Activated naive CD4-positive, alpha-beta T cell treated with anti-CD3 and anti-CD28 coated beads, Interleukin-2, amount 50 U/mL, for 24 hours (primary cell): ENCODE data around the gene DACT2.
"Not testable (repeated sequence)": the region's sequence is repeated elsewhere in the genome, so short reads cannot be mapped to it uniquely, and the experiment has no call there.

Experiments
- H3K27ac Mint-ChIP-seq: one replicate; pipeline ENCODE4 v1.8.0; 2021; ENCODE audit warnings: mild to moderate bottlenecking, mixed read lengths
- H3K27me3 Mint-ChIP-seq: one replicate; pipeline ENCODE4 v1.8.0; 2021; ENCODE audit warnings: mixed read lengths
- H3K36me3 Mint-ChIP-seq: one replicate; pipeline ENCODE4 v1.8.0; 2021; ENCODE audit warnings: mixed read lengths
- H3K4me1 Mint-ChIP-seq: one replicate; pipeline ENCODE4 v1.8.0; 2021; ENCODE audit warnings: mixed read lengths
- H3K4me3 Mint-ChIP-seq: one replicate; pipeline ENCODE4 v1.8.0; 2021; ENCODE audit warnings: mild to moderate bottlenecking, mixed read lengths
- H3K9me3 Mint-ChIP-seq: one replicate; pipeline ENCODE4 v1.8.0; 2021; ENCODE audit warnings: mixed read lengths

Gene DACT2

DNA sequence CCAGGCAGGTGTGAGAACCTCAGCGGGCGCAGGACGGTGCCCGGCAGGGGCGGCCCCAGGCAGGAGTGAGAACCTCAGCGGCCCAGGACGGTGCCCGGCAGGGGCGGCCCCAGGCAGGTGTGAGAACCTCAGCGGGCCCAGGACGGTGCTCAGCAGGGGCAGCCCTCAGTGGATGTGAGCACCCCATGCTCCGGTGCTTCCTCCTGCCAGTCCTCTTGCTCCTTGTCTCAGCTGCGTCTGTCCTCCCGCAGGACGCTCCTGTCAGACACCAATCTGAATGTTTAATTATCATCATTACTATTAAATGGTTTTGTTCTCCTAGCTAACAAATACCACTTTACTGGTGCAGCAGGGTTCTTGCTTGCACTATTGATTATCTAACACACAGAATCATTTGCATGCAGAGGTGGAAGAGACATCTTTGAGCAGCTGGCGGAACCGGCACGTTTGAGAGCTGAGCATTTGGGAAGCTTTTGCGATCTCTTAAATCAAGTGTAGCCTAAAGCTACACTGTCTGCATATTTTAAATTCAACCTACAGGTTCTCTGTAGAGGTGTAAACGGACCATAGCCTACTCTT lies 39.4 kb upstream of the DACT2 start:
- Mint-ChIP-seq H3K9me3 (peaks cover 6% of the 10 kb centered on the region), H3K27ac (no peak overlapping the region), H3K4me1 (no peaks in the 10 kb centered on the region), H3K27me3 (peaks cover 3% of the 10 kb centered on the region), H3K36me3 (no peaks in the 10 kb centered on the region), H3K4me3 (no peak overlapping the region)

- not testable (repeated sequence) for H3K9me3 Mint-ChIP-seq, H3K36me3 Mint-ChIP-seq
Measured at GRCh38 chr6:168356872-168357271, 37.3 kb upstream of the DACT2 start.

GRCh38 chr6:168355716-168356522 lies 36.3 kb upstream of the DACT2 start:
- no peaks in the 10 kb centered on the region for H3K36me3 Mint-ChIP-seq
- no peaks in the 10 kb centered on the region for H3K4me1 Mint-ChIP-seq
- H3K4me3 Mint-ChIP-seq: no peak overlapping the region
- H3K27ac Mint-ChIP-seq: no peak overlapping the region
- H3K27me3 Mint-ChIP-seq: peaks cover 2% of the 10 kb centered on the region
- no peaks in the 10 kb centered on the region for H3K9me3 Mint-ChIP-seq

More at GRCh38 chr6:168356872-168357271, 37.3 kb upstream of the DACT2 start:
- H3K27me3 Mint-ChIP-seq, H3K4me1 Mint-ChIP-seq, H3K4me3 Mint-ChIP-seq, H3K27ac Mint-ChIP-seq: not testable (repeated sequence)

DNA sequence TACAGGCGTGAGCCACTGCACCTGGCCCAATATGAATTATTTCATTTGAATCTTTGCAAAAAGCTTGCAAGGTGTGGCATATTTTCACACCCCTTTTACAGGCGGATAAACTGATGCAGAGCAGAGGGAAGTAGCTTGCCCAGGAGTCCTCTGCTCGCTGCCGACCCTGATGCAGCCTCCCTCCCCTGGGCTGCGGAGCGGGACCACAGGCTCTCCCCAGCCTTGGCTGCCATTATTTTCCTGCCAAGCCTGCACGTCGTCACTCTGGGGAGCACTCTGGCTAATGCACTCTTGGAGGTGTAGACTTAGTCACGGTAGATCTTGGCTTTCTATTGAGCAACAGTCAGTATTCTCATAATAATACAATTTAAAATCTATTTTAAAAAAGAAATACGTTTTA lies 34.8 kb upstream of the DACT2 start:
- H3K27me3 Mint-ChIP-seq: peaks cover 7% of the 10 kb centered on the region
- H3K4me1 Mint-ChIP-seq: no peaks in the 10 kb centered on the region
- H3K27ac Mint-ChIP-seq: no peak overlapping the region
- H3K36me3 Mint-ChIP-seq: no peaks in the 10 kb centered on the region
- H3K4me3 Mint-ChIP-seq: no peak overlapping the region
- H3K9me3 Mint-ChIP-seq: no peaks in the 10 kb centered on the region

DNA sequence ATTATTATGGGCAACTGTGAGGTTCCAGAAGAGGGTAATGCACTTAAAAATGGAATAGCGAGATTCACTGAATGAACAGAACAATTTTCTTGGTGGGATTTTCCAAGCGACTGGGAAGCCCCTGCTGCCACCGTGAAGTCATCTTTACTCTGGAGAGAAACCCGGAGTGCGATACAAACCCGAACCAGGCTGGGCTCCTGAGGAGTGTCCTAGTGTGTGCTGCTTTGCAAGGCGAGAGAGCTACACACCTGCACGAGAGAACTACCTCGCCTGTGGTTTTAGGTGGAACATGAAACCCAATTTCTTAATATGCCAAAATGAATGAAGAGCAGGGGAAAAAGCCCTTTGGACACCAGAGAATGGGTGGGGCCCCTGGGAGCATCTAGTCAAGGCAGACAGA lies 33.5 kb upstream of the DACT2 start:
- Mint-ChIP-seq H3K9me3 (no peaks in the 10 kb centered on the region), H3K4me3 (no peak overlapping the region), H3K27me3 (peaks cover 7% of the 10 kb centered on the region), H3K27ac (peak overlapping the region; percentile 55), H3K4me1 (no peaks in the 10 kb centered on the region), H3K36me3 (no peaks in the 10 kb centered on the region)

DNA sequence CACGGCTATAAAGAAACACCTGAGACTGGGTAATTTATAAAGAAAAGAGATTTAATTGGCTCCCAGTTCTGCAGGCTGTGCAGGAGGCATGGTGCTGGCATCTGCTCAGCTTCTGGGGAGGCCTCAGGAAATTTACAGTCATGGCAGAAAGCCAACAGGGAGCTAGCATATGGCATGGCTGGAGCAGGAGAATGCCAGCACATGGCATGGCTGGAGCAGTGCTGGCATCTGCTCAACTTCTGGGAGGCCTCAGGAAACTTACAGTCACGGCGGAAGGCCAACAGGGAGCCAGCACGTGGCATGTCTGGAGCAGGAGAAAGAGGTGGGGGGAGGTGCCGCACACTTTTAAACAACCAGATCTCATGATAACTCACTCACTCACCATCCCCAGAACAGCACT lies 32.5 kb upstream of the DACT2 start:
- H3K4me1 Mint-ChIP-seq: no peaks in the 10 kb centered on the region

DNA sequence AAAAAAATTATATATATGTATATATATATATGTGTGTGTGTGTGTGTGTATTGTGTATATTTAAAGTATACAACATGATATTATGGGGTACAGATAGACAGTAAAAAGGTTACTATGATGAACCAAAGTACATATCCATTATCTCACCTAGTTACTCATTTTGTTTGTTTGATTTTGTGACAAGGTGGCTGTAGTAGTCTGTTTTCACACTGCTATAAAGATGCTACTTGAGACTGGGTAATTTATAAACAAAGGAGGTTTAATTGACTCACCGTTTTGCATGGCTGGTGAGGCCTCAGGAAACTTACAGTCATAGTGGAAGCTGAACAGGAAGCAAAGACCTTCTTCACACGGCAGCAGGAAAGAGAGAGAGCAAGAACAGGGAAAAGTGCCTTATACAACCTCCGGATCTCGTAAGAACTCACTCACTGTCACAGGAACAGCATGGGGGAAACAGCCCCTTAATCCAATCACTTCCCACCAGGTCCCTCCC lies 30.2 kb upstream of the DACT2 start:
- Mint-ChIP-seq H3K4me3 (no peak overlapping the region), H3K4me1 (no peaks in the 10 kb centered on the region), H3K9me3 (no peaks in the 10 kb centered on the region), H3K27me3 (peaks cover 11% of the 10 kb centered on the region), H3K36me3 (no peaks in the 10 kb centered on the region), H3K27ac (no peak overlapping the region)

More for the DNA sequence above, 32.5 kb upstream of the DACT2 start:
- Mint-ChIP-seq H3K36me3 (no peaks in the 10 kb centered on the region), H3K27me3 (peaks cover 7% of the 10 kb centered on the region), H3K9me3 (no peaks in the 10 kb centered on the region), H3K27ac (no peak overlapping the region), H3K4me3 (no peak overlapping the region)

DNA sequence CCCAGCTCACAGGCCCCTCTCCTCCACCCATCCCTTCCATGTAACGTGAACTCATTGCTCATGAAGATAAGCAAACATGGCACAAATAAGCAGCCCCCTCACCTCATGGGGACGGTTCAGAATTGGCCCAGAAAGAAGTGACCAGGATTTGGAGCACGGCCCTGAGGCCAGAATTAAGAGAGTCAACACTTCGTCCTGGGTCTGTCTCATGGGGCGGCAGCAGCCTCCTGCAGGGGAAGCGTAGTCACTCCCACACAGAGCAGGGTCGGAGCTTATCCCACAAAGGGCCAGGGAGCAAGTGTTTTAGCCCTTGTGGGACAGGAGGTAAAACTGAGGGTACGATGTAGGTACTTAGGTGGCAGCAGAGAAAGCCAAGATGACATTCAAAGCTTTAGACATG lies 28.6 kb upstream of the DACT2 start:
- H3K4me1 Mint-ChIP-seq: no peaks in the 10 kb centered on the region
- H3K27ac Mint-ChIP-seq: no peak overlapping the region
- peaks cover 13% of the 10 kb centered on the region for H3K27me3 Mint-ChIP-seq
- no peaks in the 10 kb centered on the region for H3K9me3 Mint-ChIP-seq
- no peak overlapping the region for H3K4me3 Mint-ChIP-seq
- no peaks in the 10 kb centered on the region for H3K36me3 Mint-ChIP-seq

DNA sequence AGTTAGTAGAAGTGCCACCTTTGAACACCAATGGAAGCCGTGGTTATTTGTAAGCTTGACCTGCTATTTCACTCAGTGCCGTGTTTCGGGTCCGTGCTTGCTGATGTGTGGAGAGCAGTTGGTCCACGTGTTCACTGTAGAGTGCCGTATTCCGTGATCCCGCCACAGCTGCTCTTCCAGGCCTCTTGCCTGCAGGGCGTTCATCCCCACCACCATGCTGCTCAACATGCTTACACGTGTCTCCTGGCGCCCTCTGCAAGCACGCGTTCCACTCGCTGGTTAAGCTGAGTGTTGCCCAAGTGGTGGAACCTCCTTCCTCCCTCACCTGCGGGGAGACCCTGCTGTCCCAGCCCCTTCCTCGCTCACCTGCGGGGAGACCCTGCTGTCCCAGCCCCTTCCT lies 28.0 kb upstream of the DACT2 start:
- Mint-ChIP-seq H3K4me1 (no peaks in the 10 kb centered on the region), H3K27ac (no peak overlapping the region), H3K4me3 (no peak overlapping the region)

GRCh38 chr6:168347053-168347452 lies 27.5 kb upstream of the DACT2 start:
- no peak overlapping the region for H3K27ac Mint-ChIP-seq
- H3K4me1 Mint-ChIP-seq: no peaks in the 10 kb centered on the region
- H3K27me3 Mint-ChIP-seq: peaks cover 13% of the 10 kb centered on the region
- no peak overlapping the region for H3K4me3 Mint-ChIP-seq
- H3K36me3 Mint-ChIP-seq: no peaks in the 10 kb centered on the region
- H3K9me3 Mint-ChIP-seq: no peaks in the 10 kb centered on the region

More for the DNA sequence above, 28.0 kb upstream of the DACT2 start:
- Mint-ChIP-seq H3K36me3 (no peaks in the 10 kb centered on the region), H3K9me3 (no peaks in the 10 kb centered on the region), H3K27me3 (peaks cover 13% of the 10 kb centered on the region)

DNA sequence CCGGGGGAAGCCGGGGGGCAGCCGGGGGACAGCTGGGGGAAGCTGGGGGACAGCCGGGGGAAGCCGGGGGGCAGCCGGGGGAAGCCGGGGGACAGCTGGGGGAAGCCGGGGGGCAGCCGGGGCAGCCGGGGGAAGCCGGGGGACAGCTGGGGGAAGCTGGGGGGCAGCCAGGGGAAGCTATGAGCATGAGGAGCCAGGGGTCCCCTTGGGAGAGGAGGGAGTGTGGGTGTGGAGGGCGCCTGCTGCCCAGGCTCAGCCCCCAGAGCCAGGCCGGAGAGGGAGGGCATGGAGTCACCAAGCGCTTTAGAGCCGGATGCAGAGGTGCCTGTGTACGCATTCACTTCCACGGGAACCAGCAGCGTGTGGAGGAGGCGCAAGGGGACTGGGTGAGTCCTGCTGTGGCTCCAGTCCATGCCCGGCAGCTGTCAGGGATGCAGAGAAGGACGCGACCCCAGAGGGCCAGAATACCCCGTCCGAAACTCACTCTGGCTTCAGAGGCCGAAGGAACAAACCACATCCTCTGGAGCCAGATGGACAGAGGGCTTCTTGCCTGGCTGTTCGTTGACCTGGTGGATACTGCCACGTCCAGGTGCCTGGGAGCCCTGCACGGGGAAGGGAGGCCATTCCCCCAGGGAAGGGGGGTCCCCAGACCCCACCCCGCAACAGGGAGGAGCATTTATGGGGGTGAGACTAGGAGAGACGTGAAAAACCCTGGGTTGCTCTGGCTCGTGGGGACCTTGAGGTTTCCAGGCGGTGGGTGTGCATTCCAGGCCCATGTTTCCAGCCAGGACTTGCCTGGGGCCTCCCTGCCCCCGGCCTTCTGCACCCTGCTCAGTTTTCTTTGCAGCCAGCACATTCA lies 26.5 kb upstream of the DACT2 start:
- Mint-ChIP-seq H3K27me3 (peaks cover 13% of the 10 kb centered on the region), H3K36me3 (no peaks in the 10 kb centered on the region), H3K4me1 (no peaks in the 10 kb centered on the region), H3K9me3 (no peaks in the 10 kb centered on the region), H3K4me3 (no peak overlapping the region), H3K27ac (no peak overlapping the region)

GRCh38 chr6:168345266-168345665 lies 25.7 kb upstream of the DACT2 start:
- no peaks in the 10 kb centered on the region for H3K9me3 Mint-ChIP-seq
- H3K36me3 Mint-ChIP-seq: no peaks in the 10 kb centered on the region
- H3K4me3 Mint-ChIP-seq: no peak overlapping the region
- no peaks in the 10 kb centered on the region for H3K4me1 Mint-ChIP-seq
- peaks cover 11% of the 10 kb centered on the region for H3K27me3 Mint-ChIP-seq
- H3K27ac Mint-ChIP-seq: no peak overlapping the region

DNA sequence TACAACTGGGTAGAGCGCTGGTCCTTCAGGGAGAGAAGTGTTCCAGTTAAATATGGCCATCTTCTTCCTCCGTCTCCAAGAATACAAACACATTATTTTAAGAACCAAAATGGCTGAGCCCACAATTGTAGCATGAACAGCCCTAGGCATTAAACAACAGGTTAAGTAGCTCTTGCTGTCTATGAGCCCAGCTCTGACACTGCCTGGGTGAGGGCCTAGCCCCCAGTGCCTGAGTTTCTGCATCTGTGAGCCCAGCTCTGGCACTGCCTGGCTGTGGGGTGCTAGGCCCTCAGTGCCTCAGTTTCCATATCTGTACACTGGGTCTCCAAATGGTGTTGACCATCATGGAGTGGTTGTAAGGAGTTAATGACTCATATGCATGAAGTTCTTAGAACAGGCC lies 24.8 kb upstream of the DACT2 start:
- H3K27me3 Mint-ChIP-seq: peaks cover 6% of the 10 kb centered on the region
- H3K4me1 Mint-ChIP-seq: no peaks in the 10 kb centered on the region
- H3K36me3 Mint-ChIP-seq: no peaks in the 10 kb centered on the region
- H3K9me3 Mint-ChIP-seq: no peaks in the 10 kb centered on the region
- no peak overlapping the region for H3K4me3 Mint-ChIP-seq
- no peak overlapping the region for H3K27ac Mint-ChIP-seq

DNA sequence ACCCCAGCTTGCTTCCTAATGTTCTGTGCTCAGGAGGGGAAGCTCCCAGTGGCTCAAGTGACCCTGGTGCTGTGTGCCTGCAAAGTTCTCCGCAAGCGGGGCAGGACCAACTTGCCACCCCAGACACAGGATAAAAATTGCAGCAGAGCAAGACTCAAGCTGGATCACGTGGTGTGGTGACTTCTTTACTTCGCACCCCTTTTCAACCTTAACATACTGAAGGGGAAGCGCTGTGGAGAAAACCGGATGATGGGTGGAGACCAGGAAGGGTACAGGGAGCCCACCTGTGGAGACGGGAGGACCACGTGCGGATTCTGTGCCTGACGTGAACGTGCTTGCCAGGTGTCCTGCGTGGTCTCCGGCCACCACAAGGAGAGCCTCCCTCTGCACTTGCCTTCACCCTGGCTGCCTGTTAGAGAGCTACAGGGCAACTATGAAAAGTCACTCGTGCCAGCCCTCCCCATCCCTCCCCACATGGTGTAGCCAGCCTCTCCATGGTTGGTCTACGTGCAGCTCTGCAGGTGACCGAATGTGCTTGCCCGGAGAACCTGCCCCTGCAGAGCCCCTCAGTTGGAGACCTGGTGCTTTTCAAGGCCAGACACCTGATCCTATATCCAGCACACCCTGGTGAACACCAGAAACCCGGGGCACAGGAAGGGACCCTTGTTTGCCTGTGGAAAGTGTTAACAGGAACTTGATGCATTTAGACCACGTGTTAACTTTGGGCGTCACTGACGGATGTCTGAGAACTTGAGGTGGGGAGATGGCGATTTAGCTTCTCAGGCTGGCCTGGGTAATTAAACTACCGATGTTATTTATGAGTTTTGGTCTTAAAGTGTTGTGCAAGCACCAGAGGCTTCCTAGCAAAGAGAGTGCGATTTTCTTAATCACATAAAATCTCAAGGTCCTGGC lies 23.9 kb upstream of the DACT2 start:
- no peaks in the 10 kb centered on the region for H3K9me3 Mint-ChIP-seq
- no peaks in the 10 kb centered on the region for H3K4me1 Mint-ChIP-seq
- H3K27ac Mint-ChIP-seq: no peak overlapping the region
- H3K27me3 Mint-ChIP-seq: peaks cover 6% of the 10 kb centered on the region
- H3K4me3 Mint-ChIP-seq: no peak overlapping the region
- H3K36me3 Mint-ChIP-seq: no peaks in the 10 kb centered on the region

DNA sequence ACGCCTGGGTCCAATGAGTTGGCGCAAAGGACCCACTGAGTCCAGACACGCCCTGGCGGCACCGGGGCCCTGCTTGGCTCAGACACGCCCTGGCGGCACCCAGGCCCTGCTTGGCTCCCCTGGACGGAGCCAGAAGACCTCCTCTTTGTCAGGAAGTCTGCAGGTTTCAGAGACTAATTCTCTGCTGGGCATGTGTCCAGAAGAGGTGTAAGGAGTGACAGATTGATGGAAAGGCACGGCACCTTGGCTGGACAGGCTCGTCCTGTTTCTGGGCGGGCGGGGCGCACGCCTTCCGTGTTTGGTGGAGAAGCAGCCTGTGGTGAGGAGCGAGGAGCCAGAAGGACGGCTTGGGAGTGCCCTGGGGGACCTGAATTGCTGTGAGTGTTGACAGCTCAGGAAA lies 23.1 kb upstream of the DACT2 start:
- H3K36me3 Mint-ChIP-seq: no peaks in the 10 kb centered on the region
- H3K27ac Mint-ChIP-seq: no peak overlapping the region
- H3K9me3 Mint-ChIP-seq: no peaks in the 10 kb centered on the region
- H3K4me1 Mint-ChIP-seq: no peaks in the 10 kb centered on the region
- peaks cover 6% of the 10 kb centered on the region for H3K27me3 Mint-ChIP-seq
- H3K4me3 Mint-ChIP-seq: no peak overlapping the region
